Measurements from ENCODE around the gene USH2A.

USH2A gene

DNA sequence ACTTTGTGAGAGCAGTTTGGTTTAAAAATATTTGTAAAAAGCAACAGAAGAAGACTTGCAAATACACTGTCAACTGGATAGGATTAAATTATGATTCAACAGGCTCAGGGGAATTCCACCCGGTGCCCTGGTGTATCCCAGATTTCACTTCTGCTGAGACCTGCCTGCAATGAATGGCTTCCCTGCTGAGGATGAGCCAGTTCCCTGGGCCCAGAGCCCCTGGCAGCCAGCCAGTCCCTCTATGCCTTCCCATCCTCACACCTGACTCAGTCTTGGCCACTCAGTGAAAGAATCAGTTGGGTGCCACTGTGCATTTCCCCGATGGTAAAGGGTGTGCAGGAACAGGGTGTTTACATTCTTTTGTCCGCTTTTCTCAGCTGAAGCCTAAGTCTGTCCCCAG is 791.8 kb downstream of the USH2A start:
- no peak overlapping the region for H4K91ac ChIP-seq (ENCODE audit: low read depth, low read length, poor library complexity)
- no peak overlapping the region for H2BK12ac ChIP-seq (ENCODE audit: low read length)
- H2BK15ac ChIP-seq (ENCODE audit: low read length), result no peak overlapping the region
- peak overlapping the region; percentile 8 for H3K23ac ChIP-seq (ENCODE audit: low read depth, low read length, poor library complexity)
- H2BK120ac ChIP-seq (ENCODE audit: low read depth, low read length), result no peak overlapping the region
- no peak overlapping the region for H3K4me2 ChIP-seq (ENCODE audit: insufficient read depth, low read length, poor library complexity, severe bottlenecking)
- H4K8ac ChIP-seq (ENCODE audit: low read depth, low read length), result no peak overlapping the region
- no peaks in the 10 kb centered on the region for H3K27me3 ChIP-seq (ENCODE audit: control insufficient read depth in 3 of 3, insufficient read depth in 3 of 3, low read depth in 1 of 3, low read length in 3 of 3)
- H2AFZ ChIP-seq (ENCODE audit: low read length), result no peak overlapping the region
- DNase-seq (ENCODE audit: low spot score), result no peak
- H2AK5ac ChIP-seq (ENCODE audit: low read depth, low read length), result no peak overlapping the region
- no peaks in the 10 kb centered on the region for H3K79me1 ChIP-seq (ENCODE audit: low read depth, low read length)
- no peak overlapping the region for H3K14ac ChIP-seq (ENCODE audit: low read length)
- no peaks in the 10 kb centered on the region for H3K36me3 ChIP-seq (replicated peaks in 1 of 2; ENCODE audit: control insufficient read depth in 2 of 2, insufficient read depth in 2 of 2, low read length in 2 of 2)
- no peak overlapping the region for H3K18ac ChIP-seq (ENCODE audit: low read length)
- peak overlapping the region in 1 of 2 donors; percentile 56 for H3K4me3 ChIP-seq (ENCODE audit: low read length in 2 of 2)
- no peak overlapping the region for H2BK5ac ChIP-seq (ENCODE audit: low read length)
- no peaks in the 10 kb centered on the region for H3K9me3 ChIP-seq (replicated peaks in 1 of 2; ENCODE audit: control insufficient read depth in 2 of 2, insufficient read depth in 1 of 2, low read depth in 1 of 2, low read length in 2 of 2)
- WGBS, 2 donors (ENCODE audit: extremely low coverage in 2 of 2, insufficient read length in 2 of 2, insufficient replicate concordance in 1 of 2), result no CpG with 5 or more reads among the region's 3 CpGs
- H3K9ac ChIP-seq (ENCODE audit: low read depth, low read length, poor library complexity), result no peak overlapping the region
- H3K4me1 ChIP-seq (ENCODE audit: control insufficient read depth in 2 of 2, insufficient read depth in 1 of 2, low read depth in 1 of 2, low read length in 2 of 2), result peaks cover 0 to 3% of the 10 kb centered on the region in 2 donors
- no peak overlapping the region for H3K4ac ChIP-seq (ENCODE audit: low read length)
- no peak overlapping the region for H3K27ac ChIP-seq (replicated peaks; ENCODE audit: low read length)

DNA sequence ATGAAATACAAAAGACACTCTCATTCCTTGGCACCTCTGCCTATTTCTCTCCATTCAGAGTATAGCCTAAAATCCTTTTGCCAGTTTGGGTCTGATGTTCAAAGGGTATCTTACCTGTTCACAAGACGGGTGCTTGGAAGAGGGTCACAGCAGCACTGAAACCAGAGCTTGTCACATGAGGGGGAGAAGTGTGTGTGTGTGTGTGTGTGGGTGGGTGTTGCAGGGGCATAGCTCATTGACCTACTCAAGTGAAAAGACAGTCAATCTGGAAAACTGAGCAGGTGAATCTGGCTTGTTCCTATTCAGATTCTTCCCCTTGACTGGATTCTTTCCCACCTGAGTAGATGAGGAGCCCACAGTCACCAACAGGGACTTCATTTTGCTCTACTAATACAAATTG is 792.2 kb downstream of the USH2A start:
- WGBS, 2 donors (ENCODE audit: extremely low coverage in 2 of 2, insufficient read length in 2 of 2, insufficient replicate concordance in 1 of 2), result no CpG with 5 or more reads among the region's 1 CpG
- Histone ChIP-seq H2BK5ac (ENCODE audit: low read length) (no peak overlapping the region), H3K4me1 (ENCODE audit: control insufficient read depth in 2 of 2, insufficient read depth in 1 of 2, low read depth in 1 of 2, low read length in 2 of 2) (peaks cover 0 to 2% of the 10 kb centered on the region in 2 donors), H3K9ac (ENCODE audit: low read depth, low read length, poor library complexity) (no peak overlapping the region), H2BK120ac (ENCODE audit: low read depth, low read length) (no peak overlapping the region), H2BK12ac (ENCODE audit: low read length) (no peak overlapping the region), H3K18ac (ENCODE audit: low read length) (no peak overlapping the region), H3K27me3 (ENCODE audit: control insufficient read depth in 3 of 3, insufficient read depth in 3 of 3, low read depth in 1 of 3, low read length in 3 of 3) (no peaks in the 10 kb centered on the region), H3K4me3 (ENCODE audit: low read length in 2 of 2) (no peak overlapping the region), H3K36me3 (replicated peaks in 1 of 2; ENCODE audit: control insufficient read depth in 2 of 2, insufficient read depth in 2 of 2, low read length in 2 of 2) (no peaks in the 10 kb centered on the region), H2BK15ac (ENCODE audit: low read length) (no peak overlapping the region), H3K79me1 (ENCODE audit: low read depth, low read length) (no peaks in the 10 kb centered on the region), H2AFZ (ENCODE audit: low read length) (no peak overlapping the region), H3K4me2 (ENCODE audit: insufficient read depth, low read length, poor library complexity, severe bottlenecking) (no peak overlapping the region), H4K8ac (ENCODE audit: low read depth, low read length) (no peak overlapping the region), H4K91ac (ENCODE audit: low read depth, low read length, poor library complexity) (no peak overlapping the region), H3K23ac (ENCODE audit: low read depth, low read length, poor library complexity) (no peak overlapping the region), H3K4ac (ENCODE audit: low read length) (no peak overlapping the region), H3K14ac (ENCODE audit: low read length) (no peak overlapping the region), H3K9me3 (replicated peaks in 1 of 2; ENCODE audit: control insufficient read depth in 2 of 2, insufficient read depth in 1 of 2, low read depth in 1 of 2, low read length in 2 of 2) (no peaks in the 10 kb centered on the region), H2AK5ac (ENCODE audit: low read depth, low read length) (no peak overlapping the region), H3K27ac (replicated peaks; ENCODE audit: low read length) (no peak overlapping the region)
- DNase-seq (ENCODE audit: low spot score), result no peak

DNA sequence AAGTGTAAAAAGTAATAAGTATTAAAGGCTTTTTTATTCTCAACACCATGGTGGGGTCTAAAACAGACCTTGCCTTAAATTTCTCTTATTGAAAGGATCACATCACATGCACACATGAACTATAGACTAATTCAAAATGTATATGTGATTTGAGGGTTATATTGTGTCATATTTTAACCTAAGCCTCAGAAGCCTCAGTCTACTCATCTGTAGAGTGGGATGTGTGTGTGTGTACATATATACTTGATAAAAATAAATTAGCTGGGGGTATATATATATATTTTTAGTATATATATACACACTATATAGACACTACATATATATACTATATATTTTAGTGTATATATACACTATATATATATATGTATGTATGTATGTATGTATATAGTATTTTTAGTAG is 797.3 kb downstream of the USH2A start:
- no peak overlapping the region for H3K18ac ChIP-seq (ENCODE audit: low read length)

DNA sequence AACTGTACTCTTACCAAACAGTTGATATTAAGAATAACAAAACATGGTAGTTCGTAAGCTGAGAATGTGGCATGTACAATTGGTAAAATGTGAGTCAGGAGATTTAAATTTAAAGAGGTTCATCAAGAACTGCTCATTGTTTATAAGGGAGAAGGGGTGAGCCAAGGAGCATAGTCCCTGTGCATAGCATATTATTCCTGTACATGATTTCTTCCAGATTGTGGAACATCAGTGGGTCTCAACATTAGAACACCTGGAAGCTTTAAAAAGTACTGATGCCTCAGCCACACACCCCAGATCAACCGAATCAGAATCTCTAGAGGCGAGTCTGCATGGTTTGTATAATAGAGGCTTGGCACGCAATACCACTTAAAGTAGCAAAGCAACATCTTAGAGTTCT is 800.1 kb downstream of the USH2A start:
- no peak overlapping the region for H2BK12ac ChIP-seq (ENCODE audit: low read length)
- no peak overlapping the region for H3K9ac ChIP-seq (ENCODE audit: low read depth, low read length, poor library complexity)
- no peak overlapping the region for H2BK15ac ChIP-seq (ENCODE audit: low read length)
- no peak overlapping the region for H4K91ac ChIP-seq (ENCODE audit: low read depth, low read length, poor library complexity)
- H3K9me3 ChIP-seq (replicated peaks in 1 of 2; ENCODE audit: control insufficient read depth in 2 of 2, insufficient read depth in 1 of 2, low read depth in 1 of 2, low read length in 2 of 2), result no peaks in the 10 kb centered on the region
- no peak overlapping the region for H3K18ac ChIP-seq (ENCODE audit: low read length)
- H3K4ac ChIP-seq (ENCODE audit: low read length), result no peak overlapping the region
- no peak overlapping the region for H2BK5ac ChIP-seq (ENCODE audit: low read length)
- H3K36me3 ChIP-seq (replicated peaks in 1 of 2; ENCODE audit: control insufficient read depth in 2 of 2, insufficient read depth in 2 of 2, low read length in 2 of 2), result peaks cover 3 to 58% of the 10 kb centered on the region in 2 donors
- WGBS, 2 donors (ENCODE audit: extremely low coverage in 2 of 2, insufficient read length in 2 of 2, insufficient replicate concordance in 1 of 2), result no CpG with 5 or more reads among the region's 4 CpGs
- no peak overlapping the region for H3K27ac ChIP-seq (replicated peaks; ENCODE audit: low read length)
- H4K8ac ChIP-seq (ENCODE audit: low read depth, low read length), result no peak overlapping the region
- no peaks in the 10 kb centered on the region for H3K4me1 ChIP-seq (ENCODE audit: control insufficient read depth in 2 of 2, insufficient read depth in 1 of 2, low read depth in 1 of 2, low read length in 2 of 2)
- no peak overlapping the region for H2AFZ ChIP-seq (ENCODE audit: low read length)
- H3K4me2 ChIP-seq (ENCODE audit: insufficient read depth, low read length, poor library complexity, severe bottlenecking), result no peak overlapping the region
- H3K4me3 ChIP-seq (ENCODE audit: low read length in 2 of 2), result no peak overlapping the region
- no peaks in the 10 kb centered on the region for H3K27me3 ChIP-seq (ENCODE audit: control insufficient read depth in 3 of 3, insufficient read depth in 3 of 3, low read depth in 1 of 3, low read length in 3 of 3)
- DNase-seq (ENCODE audit: low spot score), result no peak
- no peak overlapping the region for H2AK5ac ChIP-seq (ENCODE audit: low read depth, low read length)
- H3K23ac ChIP-seq (ENCODE audit: low read depth, low read length, poor library complexity), result no peak overlapping the region
- H3K14ac ChIP-seq (ENCODE audit: low read length), result no peak overlapping the region
- H2BK120ac ChIP-seq (ENCODE audit: low read depth, low read length), result no peak overlapping the region
- no peaks in the 10 kb centered on the region for H3K79me1 ChIP-seq (ENCODE audit: low read depth, low read length)

More for the DNA sequence above, 797.3 kb downstream of the USH2A start:
- Histone ChIP-seq H2BK12ac (ENCODE audit: low read length) (no peak overlapping the region), H3K4me3 (ENCODE audit: low read length in 2 of 2) (no peak overlapping the region), H3K4me2 (ENCODE audit: insufficient read depth, low read length, poor library complexity, severe bottlenecking) (no peak overlapping the region), H3K36me3 (replicated peaks in 1 of 2; ENCODE audit: control insufficient read depth in 2 of 2, insufficient read depth in 2 of 2, low read length in 2 of 2) (peaks cover 0 to 31% of the 10 kb centered on the region in 2 donors), H2BK15ac (ENCODE audit: low read length) (no peak overlapping the region), H3K27me3 (ENCODE audit: control insufficient read depth in 3 of 3, insufficient read depth in 3 of 3, low read depth in 1 of 3, low read length in 3 of 3) (no peaks in the 10 kb centered on the region), H2BK5ac (ENCODE audit: low read length) (no peak overlapping the region), H2AK5ac (ENCODE audit: low read depth, low read length) (no peak overlapping the region), H2BK120ac (ENCODE audit: low read depth, low read length) (no peak overlapping the region), H4K8ac (ENCODE audit: low read depth, low read length) (no peak overlapping the region), H3K23ac (ENCODE audit: low read depth, low read length, poor library complexity) (no peak overlapping the region), H2AFZ (ENCODE audit: low read length) (no peak overlapping the region), H3K27ac (replicated peaks; ENCODE audit: low read length) (no peak overlapping the region), H3K4ac (ENCODE audit: low read length) (no peak overlapping the region), H4K91ac (ENCODE audit: low read depth, low read length, poor library complexity) (no peak overlapping the region), H3K79me1 (ENCODE audit: low read depth, low read length) (no peaks in the 10 kb centered on the region), H3K9ac (ENCODE audit: low read depth, low read length, poor library complexity) (no peak overlapping the region), H3K14ac (ENCODE audit: low read length) (no peak overlapping the region), H3K4me1 (ENCODE audit: control insufficient read depth in 2 of 2, insufficient read depth in 1 of 2, low read depth in 1 of 2, low read length in 2 of 2) (no peaks in the 10 kb centered on the region), H3K9me3 (replicated peaks in 1 of 2; ENCODE audit: control insufficient read depth in 2 of 2, insufficient read depth in 1 of 2, low read depth in 1 of 2, low read length in 2 of 2) (no peaks in the 10 kb centered on the region)
- no peak for DNase-seq (ENCODE audit: low spot score)

Measured in neuronal stem cell (in vitro differentiated cells).